Amniotic epithelial cell (primary cell): Measurements from ENCODE around the gene MFSD6.

Experiments
- DNase-seq: peaks from one replicate; pipeline ENCODE4 v3.0.0-alpha.2; 2010; ENCODE audit warnings: low read depth

MFSD6 gene

GRCh38 chr2:190440113-190440512, 32.0 kb downstream of the MFSD6 start:
- DNase-seq: no peak

- DNase-seq: no peak
These were observed 33.4 kb downstream of the MFSD6 start for GRCh38 chr2:190441564-190441963.

GRCh38 chr2:190443055-190443454, 34.9 kb downstream of the MFSD6 start:
- DNase-seq: peak; percentile 23

- DNase-seq: peak; percentile 21
These were observed 35.8 kb downstream of the MFSD6 start for GRCh38 chr2:190443778-190444481.

GRCh38 chr2:190444976-190445375, 36.8 kb downstream of the MFSD6 start:
- DNase-seq: no peak

GRCh38 chr2:190446193-190446592, 38.0 kb downstream of the MFSD6 start:
- no peak for DNase-seq

- no peak for DNase-seq
These were observed 38.8 kb downstream of the MFSD6 start for GRCh38 chr2:190446750-190447516.

GRCh38 chr2:190447766-190448165, 39.6 kb downstream of the MFSD6 start:
- no peak for DNase-seq

GRCh38 chr2:190449925-190450324, 41.8 kb downstream of the MFSD6 start:
- no peak for DNase-seq

GRCh38 chr2:190450363-190450762, 42.2 kb downstream of the MFSD6 start:
- DNase-seq: no peak

GRCh38 chr2:190451561-190452176, 43.5 kb downstream of the MFSD6 start:
- peak; percentile 47 for DNase-seq

GRCh38 chr2:190452433-190452832, 44.3 kb downstream of the MFSD6 start:
- DNase-seq: no peak

GRCh38 chr2:190454795-190455194, 46.6 kb downstream of the MFSD6 start:
- no peak for DNase-seq

GRCh38 chr2:190455358-190456095, 47.4 kb downstream of the MFSD6 start:
- DNase-seq: no peak

- DNase-seq: no peak
These were observed 48.7 kb downstream of the MFSD6 start for GRCh38 chr2:190456833-190457232.

- no peak for DNase-seq
These were observed 49.1 kb downstream of the MFSD6 start for GRCh38 chr2:190457256-190457655.

GRCh38 chr2:190458352-190459107, 50.4 kb downstream of the MFSD6 start:
- no peak for DNase-seq

- DNase-seq: peak; percentile 24
These were observed 51.7 kb downstream of the MFSD6 start for GRCh38 chr2:190459881-190460280.

GRCh38 chr2:190460487-190460886, 52.3 kb downstream of the MFSD6 start:
- DNase-seq: no peak

GRCh38 chr2:190462181-190462580, 54.0 kb downstream of the MFSD6 start:
- DNase-seq: peak; percentile 7

GRCh38 chr2:190462611-190463010, 54.5 kb downstream of the MFSD6 start:
- no peak for DNase-seq

- DNase-seq: no peak
These were observed 56.9 kb downstream of the MFSD6 start for GRCh38 chr2:190465060-190465459.
